ENCODE measurements around the gene DTNB. TPM values are rescaled to one million over a fixed set of nuclear protein-coding genes. Genes with fewer than 3 reads are reported as not detected.
"Not testable (repeated sequence)": the region's sequence is repeated elsewhere in the genome, so short reads cannot be mapped to it uniquely, and the experiment has no call there.

DTNB gene
- total RNA-seq, 1 donor from 2014 or later: 4.2 TPM

- no peak for DNase-seq (ENCODE audit: low read depth in 2 of 2)
Observed at GRCh38 chr2:25632396-25632795, 41.0 kb downstream of the DTNB start.

DNA sequence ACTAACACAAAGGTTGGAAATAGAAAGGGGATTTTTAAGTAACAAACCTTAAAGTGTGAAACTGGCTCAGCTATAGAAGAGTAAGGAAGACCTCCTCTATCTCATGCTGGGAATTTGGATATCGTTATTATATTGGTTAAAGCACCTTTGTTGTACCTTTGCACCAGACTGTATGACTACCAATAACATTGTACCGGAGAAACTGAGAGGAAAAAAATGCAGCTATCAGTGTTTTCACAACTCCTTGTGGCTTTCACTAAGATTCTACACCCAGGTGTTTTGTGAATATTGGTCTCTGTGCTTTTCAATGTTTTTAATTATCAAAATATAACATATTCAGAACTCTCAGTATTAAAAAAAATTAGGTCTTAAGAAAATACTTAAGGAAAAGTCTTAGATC, 48.7 kb downstream of the DTNB start:
- DNase-seq (ENCODE audit: low read depth in 2 of 2): no peak

DNA sequence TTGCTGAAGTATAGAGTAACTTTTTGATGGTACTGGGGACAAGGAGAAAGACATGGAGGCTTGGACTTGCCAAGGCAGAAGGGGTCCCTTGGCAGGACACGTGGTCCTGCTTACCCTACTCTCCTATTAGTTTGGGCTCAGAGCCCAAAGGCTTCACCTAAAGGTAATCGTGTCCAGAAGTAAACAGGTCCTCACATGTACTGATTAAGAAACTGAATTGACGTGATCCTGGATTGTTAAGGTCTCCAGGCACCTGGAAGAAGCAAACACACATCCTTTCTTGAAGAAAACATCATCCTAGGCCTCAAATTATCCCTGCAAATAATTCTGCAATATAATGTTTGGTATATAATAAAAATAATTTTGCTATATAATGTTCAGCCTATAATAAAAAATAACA, 50.0 kb downstream of the DTNB start:
- no peak for DNase-seq (ENCODE audit: low read depth in 2 of 2)

GRCh38 chr2:25620711-25621110, 52.7 kb downstream of the DTNB start:
- no peak for DNase-seq (ENCODE audit: low read depth in 2 of 2)

DNA sequence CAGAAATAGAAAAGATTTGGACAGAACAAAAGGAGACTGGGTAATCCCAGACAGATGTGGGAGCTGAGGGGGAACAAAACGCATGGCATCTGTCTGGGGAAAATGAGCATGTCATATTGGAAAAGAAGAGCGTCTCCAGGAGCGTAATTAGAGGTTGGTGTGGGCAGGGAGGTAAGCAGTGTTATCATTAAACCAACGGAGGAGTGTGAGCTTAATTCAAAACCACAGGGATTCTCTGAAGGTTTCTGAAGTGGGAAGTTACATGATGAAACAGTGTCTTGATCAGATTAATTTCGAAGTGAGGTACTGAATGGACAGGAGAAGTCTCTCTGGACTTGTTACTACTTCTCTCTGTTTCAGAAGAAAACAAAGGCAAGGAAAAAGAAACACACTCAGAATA, 53.3 kb downstream of the DTNB start:
- DNase-seq (ENCODE audit: low read depth in 2 of 2): no peak

DNA sequence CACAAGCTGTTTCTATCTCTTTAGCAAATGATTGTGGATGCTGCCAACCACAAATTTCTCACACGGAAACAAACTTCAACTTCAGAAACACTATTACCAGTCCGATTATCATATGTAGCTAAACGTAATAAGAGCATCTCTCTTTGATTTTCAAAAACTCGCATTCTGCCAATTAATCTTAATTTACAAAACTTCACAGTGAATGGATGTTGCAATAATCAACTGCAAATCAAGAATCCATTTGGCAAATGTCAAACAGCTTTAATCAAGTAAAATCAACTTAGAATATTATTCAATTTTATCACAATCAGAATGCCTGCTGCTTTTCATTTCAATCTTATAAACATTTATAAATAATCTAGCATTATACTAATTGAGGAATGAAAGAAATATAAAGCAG, 54.2 kb downstream of the DTNB start:
- no peak for DNase-seq (ENCODE audit: low read depth in 2 of 2)

- peak; percentile 87 to 89 for DNase-seq (ENCODE audit: low read depth in 2 of 2)
Observed at GRCh38 chr2:25618676-25619075, 54.7 kb downstream of the DTNB start.

DNA sequence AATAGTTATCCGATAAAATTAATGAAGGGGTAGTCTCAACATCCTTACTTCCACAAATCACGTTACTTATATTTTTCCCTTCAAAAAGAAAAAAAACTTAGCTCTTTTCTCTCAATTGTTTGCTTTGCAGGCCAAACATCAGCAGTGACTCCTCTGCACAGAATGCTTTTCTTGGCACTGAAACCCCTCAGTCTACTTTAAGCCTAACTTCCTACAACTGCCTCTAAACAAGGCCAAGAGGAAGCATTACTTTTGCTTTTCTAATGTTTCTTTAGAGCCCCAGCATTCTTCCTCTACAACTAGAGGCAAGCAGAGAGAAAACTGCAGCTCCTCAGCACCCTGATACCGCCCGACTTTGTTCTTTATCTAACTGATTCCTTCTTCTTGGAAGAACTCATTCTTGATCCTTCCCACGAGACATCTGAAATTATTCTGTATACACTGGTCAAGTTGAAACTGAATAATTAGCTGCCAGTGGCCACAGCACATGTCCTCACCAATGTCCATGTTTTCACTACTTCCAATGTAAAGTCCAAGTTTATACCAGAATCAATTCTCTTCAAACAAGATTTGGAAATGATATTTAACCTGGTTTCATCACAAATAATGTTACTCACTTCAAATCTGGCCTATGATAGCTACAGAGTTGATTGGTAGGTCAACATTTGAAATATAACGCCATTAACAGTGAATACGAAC, 55.3 kb downstream of the DTNB start:
- peak; percentile 85 to 91 for DNase-seq (ENCODE audit: low read depth in 2 of 2)

DNA sequence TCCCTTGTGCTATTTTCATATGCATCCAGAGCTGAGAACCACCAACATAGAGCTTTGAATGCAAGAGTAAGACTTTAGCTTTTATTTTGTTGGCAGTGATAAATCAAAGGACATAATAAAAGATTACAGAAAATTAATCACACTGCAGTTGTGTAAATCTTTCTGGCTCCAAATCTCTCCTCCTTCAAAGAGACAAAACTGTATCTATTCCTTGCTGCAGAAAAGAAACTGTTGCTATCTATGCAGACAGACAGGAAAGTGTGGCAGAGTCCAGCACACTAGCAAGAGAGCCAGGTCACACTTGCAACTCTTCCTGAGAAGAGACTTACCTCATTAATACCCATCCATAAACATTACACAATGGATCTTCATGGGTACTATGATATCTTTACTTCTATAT, 57.5 kb downstream of the DTNB start:
- DNase-seq (ENCODE audit: low read depth in 2 of 2): peak; percentile 19 to 20

DNA sequence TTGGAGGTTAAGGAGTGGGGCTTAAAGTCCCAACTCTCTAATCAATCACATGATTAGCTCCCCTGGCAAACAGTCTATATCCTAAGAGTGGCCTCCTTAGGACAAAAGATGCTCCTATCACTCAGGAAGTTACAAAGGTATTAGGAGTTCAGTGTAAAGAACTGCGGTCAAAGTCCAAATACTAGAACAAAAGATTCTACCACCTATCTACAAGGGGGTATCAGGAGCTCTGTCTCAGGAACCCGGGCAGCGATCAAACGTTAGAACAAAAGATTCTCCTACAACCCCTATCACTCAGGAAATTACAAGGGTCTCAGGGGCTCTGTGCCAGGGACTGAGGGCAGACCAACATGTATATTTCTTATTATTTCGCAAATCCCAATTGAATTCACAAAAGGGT, 58.0 kb downstream of the DTNB start:
- DNase-seq (ENCODE audit: low read depth in 2 of 2): no peak

DNA sequence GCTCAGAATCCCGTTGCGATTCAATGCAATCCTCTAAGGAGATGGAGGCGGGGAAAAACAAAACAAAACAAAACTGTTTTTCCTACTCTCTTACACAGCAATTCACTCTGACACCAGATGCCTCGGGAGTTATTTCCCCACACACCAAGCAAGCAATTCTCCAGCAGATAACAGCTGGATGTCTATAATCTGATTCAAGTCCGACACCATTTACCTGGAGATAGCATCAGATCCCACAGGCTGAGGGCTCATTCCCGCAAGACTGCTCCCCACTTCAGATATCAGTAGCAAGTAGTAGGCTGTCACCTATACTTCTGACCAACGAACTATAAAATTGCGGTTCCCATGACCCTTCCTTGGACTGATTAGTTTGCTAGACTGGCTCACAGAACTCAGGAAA, 58.7 kb downstream of the DTNB start:
- no peak for DNase-seq (ENCODE audit: low read depth in 2 of 2)

DNA sequence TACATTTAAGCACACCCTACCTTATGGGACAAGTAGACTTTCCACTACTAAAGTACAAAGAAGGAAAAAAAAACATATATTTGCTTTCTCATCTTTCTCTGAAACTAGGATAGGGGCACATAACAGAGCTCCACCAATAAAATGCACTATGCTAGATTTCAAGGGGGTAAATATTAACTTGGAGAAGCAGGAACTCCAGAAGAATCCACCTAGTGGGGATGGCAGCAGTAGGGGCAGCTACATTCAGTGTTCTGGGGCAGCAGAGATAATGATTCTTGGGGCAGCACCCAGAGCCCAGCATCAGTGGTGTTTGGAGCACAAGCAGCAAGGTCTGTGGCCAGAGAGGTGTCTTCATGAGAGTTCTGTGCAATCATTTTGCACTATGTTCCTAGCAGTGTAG, 64.7 kb downstream of the DTNB start:
- DNase-seq (ENCODE audit: low read depth in 2 of 2): no peak

- DNase-seq (ENCODE audit: low read depth in 2 of 2): peak; percentile 58 to 75
Observed at GRCh38 chr2:25606892-25607291, 66.5 kb downstream of the DTNB start.

DNA sequence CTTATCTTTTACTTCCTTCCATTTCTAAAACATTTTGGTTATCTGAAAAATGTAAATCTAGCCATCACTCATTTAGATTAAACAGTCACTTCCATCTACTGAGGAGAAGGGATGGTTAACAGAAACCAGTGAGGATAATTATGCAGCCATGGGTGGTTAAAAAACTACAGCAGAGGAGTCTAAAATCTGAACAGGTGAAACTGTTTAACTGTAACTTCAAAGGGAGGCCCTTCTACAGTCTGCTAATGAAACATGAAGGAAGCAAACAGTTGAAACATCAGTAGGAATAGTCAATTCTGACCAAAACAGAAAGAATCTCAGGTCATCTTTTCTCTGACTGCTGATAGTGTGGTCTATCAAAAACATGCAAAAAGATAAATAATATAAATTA, 71.0 kb downstream of the DTNB start:
- no peak for DNase-seq (ENCODE audit: low read depth in 2 of 2)

GRCh38 chr2:25601711-25602332, 71.6 kb downstream of the DTNB start:
- DNase-seq (ENCODE audit: low read depth in 2 of 2): not testable (repeated sequence)

DNA sequence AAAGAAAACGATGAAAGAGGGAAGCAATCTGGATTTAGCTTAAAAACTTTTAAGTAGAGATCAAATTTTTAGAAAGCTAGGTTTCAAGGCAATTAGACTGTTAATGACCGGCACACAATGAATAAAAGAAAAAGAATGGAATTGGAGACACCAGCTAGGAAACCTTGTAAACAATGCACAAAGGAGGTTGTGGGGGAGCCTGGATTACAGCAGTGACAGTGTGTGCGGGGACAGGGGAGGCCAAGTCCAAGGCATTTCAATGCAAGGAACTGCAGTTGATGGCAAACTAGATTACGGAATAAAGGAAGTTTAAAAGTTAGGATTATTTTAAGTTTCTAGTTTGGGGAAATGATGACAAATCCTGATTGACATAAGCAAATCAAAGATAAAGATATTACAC, 74.5 kb downstream of the DTNB start:
- DNase-seq (ENCODE audit: low read depth in 2 of 2): no peak

DNA sequence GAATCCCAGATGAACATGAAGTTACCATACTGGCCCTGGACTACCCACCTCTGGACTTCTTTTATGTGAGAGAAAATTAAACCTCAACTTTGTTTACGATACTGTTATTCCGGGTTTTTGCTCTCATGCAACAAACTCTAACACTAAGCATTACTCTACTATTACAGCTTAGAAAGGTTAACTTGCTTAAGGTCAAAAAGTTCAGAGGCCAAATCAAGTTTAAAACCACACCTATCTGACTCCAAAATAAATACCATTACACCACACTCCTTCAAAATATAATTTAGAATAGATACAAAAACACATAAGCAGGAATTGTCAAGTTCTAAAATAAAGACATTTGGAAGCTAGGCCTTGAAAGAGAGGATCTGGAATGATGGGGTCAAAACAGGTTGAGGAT, 75.0 kb downstream of the DTNB start:
- DNase-seq (ENCODE audit: low read depth in 2 of 2): no peak

- DNase-seq (ENCODE audit: low read depth in 2 of 2): no peak
Observed at GRCh38 chr2:25597881-25598280, 75.5 kb downstream of the DTNB start.

DNA sequence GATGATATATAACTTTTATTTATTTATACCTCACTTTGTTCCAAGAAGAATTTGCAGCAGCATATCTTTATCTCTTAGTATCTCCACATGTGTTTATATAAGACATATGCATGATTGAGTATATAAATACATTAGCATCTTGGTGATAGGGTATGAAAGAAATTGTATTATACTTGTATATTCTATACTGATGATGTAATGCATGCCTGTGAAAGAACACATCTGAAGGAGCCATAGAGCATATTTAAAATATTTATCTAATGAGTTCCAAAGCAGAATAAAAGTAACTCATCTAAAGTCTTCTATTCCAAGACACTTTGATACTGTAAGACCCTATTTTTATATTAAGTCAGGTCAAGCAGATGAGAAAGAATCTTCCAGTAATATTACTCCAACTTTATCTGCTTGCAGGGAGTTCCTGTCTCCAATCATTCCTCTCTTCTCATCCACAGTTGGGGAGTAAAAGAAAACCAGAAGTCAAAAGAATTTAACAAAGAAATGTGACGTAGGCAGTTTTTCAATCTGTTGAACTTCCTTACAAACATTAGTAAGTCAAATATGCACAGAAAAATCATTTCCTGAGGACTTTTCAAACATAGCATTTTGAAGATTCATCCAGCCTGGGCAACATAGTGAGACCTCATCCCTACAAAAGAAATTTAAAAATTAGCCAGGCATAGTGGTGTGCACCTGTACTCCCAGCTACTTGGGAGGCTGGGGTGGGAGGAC, 76.7 kb downstream of the DTNB start:
- peak in 1 of 2 donors; percentile 27 for DNase-seq (ENCODE audit: low read depth in 2 of 2)

GRCh38 chr2:25595393-25595792, 78.0 kb downstream of the DTNB start:
- DNase-seq (ENCODE audit: low read depth in 2 of 2): no peak

DNA sequence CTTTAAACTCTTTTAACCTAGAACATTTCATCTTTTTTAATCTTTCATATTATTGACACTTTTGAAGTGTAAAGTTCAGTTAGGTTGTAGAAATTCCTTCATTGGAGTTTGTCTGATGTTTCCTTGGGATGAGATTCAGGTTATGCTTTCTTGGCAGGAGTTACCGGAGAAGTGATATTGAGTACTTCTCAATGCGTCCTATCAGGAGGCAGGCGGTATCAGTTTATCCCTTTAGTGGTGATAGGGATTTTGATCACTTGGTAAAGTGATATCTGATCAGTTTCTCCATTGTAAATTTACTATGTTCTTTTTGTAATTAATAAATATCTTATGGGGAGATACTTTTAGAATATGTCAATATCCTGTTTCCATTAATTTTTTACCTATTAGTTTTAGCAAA, 78.4 kb downstream of the DTNB start:
- DNase-seq (ENCODE audit: low read depth in 2 of 2): no peak

GRCh38 chr2:25592766-25593292, 80.5 kb downstream of the DTNB start:
- no peak for DNase-seq (ENCODE audit: low read depth in 2 of 2)

All from lung microvascular endothelial cell (primary cell).